Body of pancreas (tissue), 4 donors: Measurements from ENCODE around the gene POFUT2.

Source experiments
- POLR2A ChIP-seq, 3 donors: fragments of 450-650 bp; IDR thresholded peaks; one replicate each; pipeline ENCODE4 v1.6.1; 2016; ENCODE audit warnings: antibody characterized with exemption in 3 of 3, mild to moderate bottlenecking in 2 of 3
- TF ChIP-seq, protein P1 (sequence below), 7 experiments: fragments of 450-650 bp in 4 of 7; fragments of 200-600 bp in 3 of 7; sonication (generic) in 3 of 7; IDR thresholded peaks; one replicate each; pipeline ENCODE4 v1.5.1; 2016 to 2019; ENCODE audit warnings: antibody characterized with exemption in 7 of 7

DNA sequence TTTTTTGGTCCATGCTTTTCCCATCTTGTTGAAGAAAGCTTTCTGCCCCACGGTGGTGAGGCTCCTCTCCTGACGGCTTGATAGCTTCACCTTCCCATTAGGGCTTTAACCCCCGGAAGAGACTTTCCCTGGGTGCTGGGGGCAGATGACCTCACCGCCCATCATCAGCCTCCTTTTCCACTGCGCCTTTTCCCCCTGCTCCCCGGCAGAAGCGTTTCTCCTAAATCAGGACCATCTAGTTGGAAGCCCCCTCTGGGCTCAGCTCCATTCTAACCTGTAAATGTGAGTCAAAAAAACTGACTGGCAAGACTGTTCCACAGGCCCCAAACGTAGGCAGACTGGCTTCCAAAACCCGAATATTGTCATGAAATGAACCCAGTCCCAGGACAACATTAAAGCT, 6.7 kb downstream of the POFUT2 start:
- TF ChIP-seq, protein P1, sequence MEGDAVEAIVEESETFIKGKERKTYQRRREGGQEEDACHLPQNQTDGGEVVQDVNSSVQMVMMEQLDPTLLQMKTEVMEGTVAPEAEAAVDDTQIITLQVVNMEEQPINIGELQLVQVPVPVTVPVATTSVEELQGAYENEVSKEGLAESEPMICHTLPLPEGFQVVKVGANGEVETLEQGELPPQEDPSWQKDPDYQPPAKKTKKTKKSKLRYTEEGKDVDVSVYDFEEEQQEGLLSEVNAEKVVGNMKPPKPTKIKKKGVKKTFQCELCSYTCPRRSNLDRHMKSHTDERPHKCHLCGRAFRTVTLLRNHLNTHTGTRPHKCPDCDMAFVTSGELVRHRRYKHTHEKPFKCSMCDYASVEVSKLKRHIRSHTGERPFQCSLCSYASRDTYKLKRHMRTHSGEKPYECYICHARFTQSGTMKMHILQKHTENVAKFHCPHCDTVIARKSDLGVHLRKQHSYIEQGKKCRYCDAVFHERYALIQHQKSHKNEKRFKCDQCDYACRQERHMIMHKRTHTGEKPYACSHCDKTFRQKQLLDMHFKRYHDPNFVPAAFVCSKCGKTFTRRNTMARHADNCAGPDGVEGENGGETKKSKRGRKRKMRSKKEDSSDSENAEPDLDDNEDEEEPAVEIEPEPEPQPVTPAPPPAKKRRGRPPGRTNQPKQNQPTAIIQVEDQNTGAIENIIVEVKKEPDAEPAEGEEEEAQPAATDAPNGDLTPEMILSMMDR (IDR thresholded peaks at IDR 0.05), result no peak
- TF ChIP-seq POLR2A (IDR thresholded peaks at IDR 0.05), result no peak
